DMS114 treated with DMSO at 0.1 percent for 48 hours (cell line): ENCODE data around the gene UBE2N.
"Not testable (repeated sequence)": the region's sequence is repeated elsewhere in the genome, so short reads cannot be mapped to it uniquely, and the experiment has no call there.

ENCODE experiments used
- DNase-seq: peaks from one replicate; lab custom pipeline; 2025; ENCODE audit not compliant: unreplicated experiment; lab: John Stamatoyannopoulos, UW

Gene UBE2N

GRCh38 chr12:93415723-93416464 lies 25.9 kb downstream of the UBE2N start:
- DNase-seq, result no peak

- no peak for DNase-seq
Observed at GRCh38 chr12:93413064-93413463, 28.7 kb downstream of the UBE2N start.

GRCh38 chr12:93412396-93412795 lies 29.4 kb downstream of the UBE2N start:
- DNase-seq, result not testable (repeated sequence)

DNA sequence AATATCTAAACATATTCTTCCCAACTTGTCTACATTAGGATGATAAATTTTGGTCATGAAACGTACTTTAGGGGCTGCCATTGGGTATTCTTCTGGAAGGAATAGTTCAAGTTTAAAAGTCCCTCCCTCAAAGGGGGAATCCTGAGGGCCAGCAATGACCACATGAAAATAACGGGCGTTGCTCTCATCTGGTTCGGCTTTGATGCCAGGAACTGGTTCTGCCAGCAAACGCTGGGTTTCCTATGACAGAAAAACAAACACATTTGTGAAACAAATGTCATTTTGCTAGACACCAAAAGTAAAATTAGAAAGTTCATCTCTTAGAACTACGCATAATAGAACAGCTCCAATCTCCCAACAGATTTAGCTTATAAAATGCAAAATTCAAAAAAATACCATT lies 30.7 kb downstream of the UBE2N start:
- not testable (repeated sequence) for DNase-seq

GRCh38 chr12:93409343-93410187 lies 32.2 kb downstream of the UBE2N start:
- DNase-seq, result not testable (repeated sequence)

DNA sequence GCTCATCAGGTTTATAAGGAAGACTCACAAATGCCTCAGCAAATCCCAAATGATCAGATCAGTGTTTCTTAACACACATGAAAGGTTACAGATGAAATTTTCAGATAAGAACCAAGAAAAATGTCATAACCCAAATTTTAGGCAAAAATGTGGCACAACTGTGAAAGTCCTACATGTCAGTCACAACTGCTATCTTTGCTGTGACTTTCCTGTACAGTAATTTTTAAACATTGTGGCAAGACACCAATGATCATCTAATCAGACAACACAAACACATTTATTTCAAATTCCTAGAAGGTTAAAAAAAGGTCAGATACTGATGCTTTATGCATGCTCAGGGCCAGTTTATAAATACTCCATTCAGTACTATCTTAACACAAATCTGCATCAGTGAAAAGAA lies 32.9 kb downstream of the UBE2N start:
- no peak for DNase-seq

- DNase-seq, result no peak
Observed at GRCh38 chr12:93407963-93408283, 33.8 kb downstream of the UBE2N start.

- DNase-seq, result no peak
Observed at GRCh38 chr12:93407054-93407962, 34.4 kb downstream of the UBE2N start.

- no peak for DNase-seq
Observed at GRCh38 chr12:93404961-93405849, 36.5 kb downstream of the UBE2N start.

DNA sequence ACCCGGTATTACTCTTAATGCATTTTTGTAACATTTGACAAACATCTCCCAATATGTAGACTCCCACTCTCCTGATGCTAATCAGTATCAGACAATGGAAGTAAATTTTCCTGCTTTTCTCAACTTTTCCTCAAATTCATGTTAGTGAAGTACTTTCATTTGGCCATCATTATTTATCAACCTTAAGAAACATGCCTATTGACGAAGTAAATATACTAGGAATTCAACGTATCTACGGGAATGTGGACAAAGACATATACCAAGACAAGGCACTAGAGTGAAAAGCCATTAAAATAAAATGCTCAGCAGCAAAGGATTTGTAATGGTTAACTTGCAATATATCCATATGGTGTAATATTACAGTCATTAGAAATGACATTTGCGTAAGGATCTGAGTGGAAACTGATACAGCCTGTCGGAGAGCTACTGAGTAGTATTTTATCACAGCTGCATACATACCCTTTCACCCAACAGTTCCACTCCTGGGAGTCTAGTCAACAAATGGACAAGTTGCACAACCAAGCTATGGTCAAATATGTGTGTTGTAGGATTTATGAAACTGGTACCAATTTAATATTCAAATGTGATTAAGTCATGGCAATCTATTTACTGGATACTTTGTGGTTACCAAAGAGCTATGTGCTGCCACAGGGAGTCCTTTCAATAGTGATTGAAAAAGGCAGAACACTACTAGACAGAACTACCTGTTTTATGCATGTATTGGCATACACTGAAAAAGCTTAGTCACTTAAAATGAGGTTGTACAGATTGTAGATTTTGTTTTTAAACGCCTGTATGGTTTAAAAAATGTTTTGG lies 37.6 kb downstream of the UBE2N start:
- DNase-seq, result no peak

- DNase-seq, result no peak
Observed at GRCh38 chr12:93402333-93403311, 39.1 kb downstream of the UBE2N start.

GRCh38 chr12:93399183-93399863 lies 42.4 kb downstream of the UBE2N start:
- DNase-seq, result not testable (repeated sequence)

DNA sequence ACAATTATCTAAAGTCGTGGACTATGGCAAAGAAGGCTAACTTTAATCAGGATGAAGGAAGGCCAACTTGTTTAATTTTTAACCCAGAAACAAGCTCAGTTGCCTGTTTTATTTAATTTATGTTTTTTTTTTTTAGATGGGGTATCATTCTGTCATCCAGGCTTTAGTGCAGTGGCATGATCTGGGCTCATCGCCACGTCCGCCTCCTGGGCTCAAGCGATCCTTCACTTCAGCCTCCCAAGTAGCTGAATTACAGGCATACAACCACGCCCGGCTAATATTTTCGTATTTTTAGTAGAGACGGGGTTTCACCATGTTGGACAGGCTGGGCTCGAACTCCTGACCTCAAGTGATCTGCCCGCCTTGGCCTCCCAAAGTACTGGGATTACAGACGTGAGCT lies 44.3 kb downstream of the UBE2N start:
- DNase-seq, result no peak

- no peak for DNase-seq
Observed at GRCh38 chr12:93393425-93393824, 48.3 kb downstream of the UBE2N start.

DNA sequence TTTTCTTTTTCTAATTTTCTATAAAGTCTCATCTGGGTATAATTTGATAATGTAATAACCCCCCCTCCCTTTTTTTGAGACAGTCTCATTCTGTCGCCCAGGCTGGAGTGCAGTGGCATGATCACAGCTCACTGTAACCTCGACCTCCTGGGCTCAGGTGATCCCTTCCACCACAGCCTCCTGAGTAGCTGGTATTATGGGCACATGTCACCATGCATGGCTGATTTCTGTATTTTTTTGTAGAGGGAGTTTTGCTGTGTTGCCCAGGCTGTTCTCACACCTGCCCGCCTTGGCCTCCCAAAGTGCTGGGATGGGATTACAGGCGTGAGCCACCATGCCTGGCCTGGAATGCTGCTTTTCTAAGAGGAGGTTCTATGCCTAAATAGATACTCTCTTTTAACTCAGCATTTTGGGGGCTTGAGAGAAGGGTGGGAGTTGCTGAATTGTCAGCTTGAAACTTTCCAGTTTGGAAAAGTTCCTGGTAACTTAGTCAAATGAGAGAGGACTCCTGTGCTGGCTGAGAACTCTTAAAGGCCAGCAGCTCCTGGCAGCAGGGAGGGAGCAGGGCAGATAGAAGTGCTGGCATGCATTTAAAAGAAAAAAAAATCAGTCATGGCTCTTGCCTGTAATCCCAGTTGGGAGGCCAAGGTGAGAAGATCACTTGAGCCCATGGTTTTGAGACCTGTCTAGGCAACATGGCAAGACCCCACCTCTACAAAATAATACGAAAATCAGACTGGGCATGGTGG lies 51.0 kb downstream of the UBE2N start:
- DNase-seq, result no peak

DNA sequence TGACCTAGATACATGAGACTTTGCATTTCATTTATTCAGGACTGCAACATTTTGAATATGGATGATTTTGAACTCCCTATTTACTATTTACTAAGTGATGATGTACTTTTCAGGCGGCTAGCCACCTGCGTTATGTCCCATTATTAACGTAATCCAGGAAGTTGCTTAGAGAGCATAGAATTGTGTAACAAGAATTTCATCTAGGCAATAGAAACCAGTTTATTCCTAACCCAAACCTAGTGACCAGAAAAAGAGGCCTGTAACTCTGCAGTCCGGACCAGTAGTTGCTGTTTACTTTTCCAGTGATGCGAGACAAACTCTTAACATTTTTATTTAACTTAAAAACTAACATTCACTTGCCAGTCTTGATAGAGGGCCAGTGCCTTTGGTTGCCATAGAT lies 51.7 kb downstream of the UBE2N start:
- DNase-seq, result no peak

GRCh38 chr12:93387780-93388179 lies 54.0 kb downstream of the UBE2N start:
- no peak for DNase-seq
